GM20000 (cell line): ENCODE measurements around the gene PRPSAP1.

Experiments
- DNase-seq: peaks from one replicate; pipeline ENCODE4 v3.0.0; 2012; ENCODE audit warnings: low spot score
- CTCF ChIP-seq: IDR thresholded peaks from 2 replicates; pipeline ENCODE4 v1.5.1; 2012; ENCODE audit warnings: mild to moderate bottlenecking, control low read depth; ENCODE audit errors: extremely low read depth, missing control alignments

The PRPSAP1 gene

GRCh38 chr17:76353599-76354316 is at the start of gene PRPSAP1:
Gene PRPSAP1, minus strand, starts transcription at chr17:76353916. Its CDS starts 213 bp downstream, at chr17:76353703.
- TF ChIP-seq CTCF, result no peak
- peak; percentile 95 for DNase-seq

GRCh38 chr17:76402711-76403110 is 49.0 kb upstream of the PRPSAP1 start:
- TF ChIP-seq CTCF, result no peak
- no peak for DNase-seq

GRCh38 chr17:76399175-76400172 is 45.8 kb upstream of the PRPSAP1 start:
- no peak for TF ChIP-seq CTCF
- no peak for DNase-seq

GRCh38 chr17:76398523-76399174 is 44.9 kb upstream of the PRPSAP1 start:
- TF ChIP-seq CTCF, result no peak
- DNase-seq, result no peak

- DNase-seq, result peak; percentile 86
Measured at GRCh38 chr17:76397687-76398522, 44.2 kb upstream of the PRPSAP1 start.

More at GRCh38 chr17:76397687-76398522, 44.2 kb upstream of the PRPSAP1 start:
- TF ChIP-seq CTCF, result peak; percentile 96
